ENCODE data around the gene ANKS3.

The ANKS3 gene

DNA sequence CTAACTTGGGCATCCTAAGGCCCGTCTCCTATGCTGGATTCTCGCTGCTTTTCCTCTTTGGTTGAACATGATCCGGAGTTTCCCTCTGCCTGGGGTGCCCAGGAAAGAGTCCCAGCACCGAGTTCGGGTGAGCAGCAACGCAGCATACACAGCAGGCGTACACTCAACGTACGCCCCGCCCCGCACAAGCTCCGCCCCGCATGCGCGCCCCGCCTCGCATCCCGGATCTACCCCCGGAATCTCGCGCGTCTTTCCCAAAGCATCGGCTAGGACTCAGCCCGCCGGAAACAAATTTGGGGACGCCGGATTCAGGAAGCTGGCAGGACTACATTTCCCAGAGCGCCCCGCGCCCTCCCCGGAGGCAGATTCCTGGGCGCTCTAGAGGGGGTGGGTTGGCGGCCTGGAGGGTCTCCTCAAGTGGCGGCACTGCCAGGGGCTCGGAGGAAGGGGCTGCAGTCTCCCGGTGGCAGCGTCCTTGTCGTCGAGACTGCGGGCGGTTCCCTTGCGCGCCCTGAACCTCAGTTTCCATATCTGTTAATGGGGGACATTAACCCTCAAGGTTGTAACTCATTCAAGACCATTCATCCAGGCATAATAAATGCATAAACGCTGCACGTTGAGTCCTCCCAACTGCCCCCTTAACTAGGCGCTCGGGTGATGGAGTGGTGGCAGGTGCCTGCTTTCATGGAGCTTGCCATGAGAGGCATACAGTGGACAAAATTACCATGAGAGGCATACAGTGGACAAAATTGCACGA, 34.7 kb upstream of the ANKS3 start:
- Histone ChIP-seq H3K4me3 (ENCODE audit: low read length in 2 of 2) (peak overlapping the region; percentile 73 to 83), H3K4me1 (ENCODE audit: control insufficient read depth, insufficient read depth, low read length) (peaks cover 32% of the 10 kb centered on the region), H3K36me3 (ENCODE audit: control insufficient read depth in 2 of 2, insufficient read depth in 2 of 2, low read length in 2 of 2) (peaks cover 2 to 3% of the 10 kb centered on the region in 2 donors), H3K9ac (ENCODE audit: low read length in 2 of 2) (peak overlapping the region; percentile 67 to 87), H3K27ac (ENCODE audit: low read length) (peak overlapping the region; percentile 78), H3K27me3 (ENCODE audit: control insufficient read depth in 1 of 2, insufficient read depth in 2 of 2, low read length in 2 of 2) (no peaks in the 10 kb centered on the region), H3K9me3 (ENCODE audit: control insufficient read depth in 2 of 2, low read length in 2 of 2) (no peaks in the 10 kb centered on the region)

DNA sequence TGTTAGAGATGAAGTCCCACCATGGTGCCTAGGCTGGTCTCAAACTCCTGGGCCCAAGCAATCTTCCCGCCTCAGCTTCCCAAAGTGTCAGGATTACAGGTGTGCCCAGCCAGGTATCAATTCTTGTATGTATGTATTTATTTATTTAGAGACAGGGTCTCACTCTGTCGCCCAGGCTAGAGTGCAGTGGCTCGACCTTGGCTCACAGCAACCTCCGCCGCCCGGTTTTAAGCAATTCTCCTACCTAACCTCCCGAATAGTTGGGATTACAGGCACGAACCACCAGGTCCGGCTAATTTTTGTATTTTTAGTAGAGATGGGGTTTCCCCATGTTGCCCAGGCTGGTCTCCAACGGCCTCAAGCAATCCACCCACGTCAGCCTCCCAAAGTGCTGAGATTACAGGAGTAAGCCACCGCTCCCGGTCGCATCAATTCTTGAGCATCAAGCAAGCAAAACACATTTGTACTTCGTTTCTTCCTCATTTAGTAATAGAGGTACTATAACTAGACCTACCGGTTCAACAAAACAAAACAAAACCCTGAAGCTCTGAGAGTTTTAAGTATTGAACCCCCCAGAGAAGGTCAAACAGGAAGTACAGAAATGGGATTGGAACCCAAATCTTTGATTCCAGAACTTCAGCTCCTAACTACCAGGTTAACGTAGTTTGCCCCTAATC, 33.9 kb upstream of the ANKS3 start:
- Histone ChIP-seq H3K27ac (ENCODE audit: low read length) (peak overlapping the region; percentile 78), H3K36me3 (ENCODE audit: control insufficient read depth in 2 of 2, insufficient read depth in 2 of 2, low read length in 2 of 2) (peaks cover 6 to 8% of the 10 kb centered on the region in 2 donors), H3K9ac (ENCODE audit: low read length in 2 of 2) (peak overlapping the region; percentile 67 to 87), H3K27me3 (ENCODE audit: control insufficient read depth in 1 of 2, insufficient read depth in 2 of 2, low read length in 2 of 2) (no peaks in the 10 kb centered on the region), H3K9me3 (ENCODE audit: control insufficient read depth in 2 of 2, low read length in 2 of 2) (no peaks in the 10 kb centered on the region), H3K4me1 (ENCODE audit: control insufficient read depth, insufficient read depth, low read length) (peaks cover 32% of the 10 kb centered on the region), H3K4me3 (ENCODE audit: low read length in 2 of 2) (peak overlapping the region; percentile 73 to 83)

DNA sequence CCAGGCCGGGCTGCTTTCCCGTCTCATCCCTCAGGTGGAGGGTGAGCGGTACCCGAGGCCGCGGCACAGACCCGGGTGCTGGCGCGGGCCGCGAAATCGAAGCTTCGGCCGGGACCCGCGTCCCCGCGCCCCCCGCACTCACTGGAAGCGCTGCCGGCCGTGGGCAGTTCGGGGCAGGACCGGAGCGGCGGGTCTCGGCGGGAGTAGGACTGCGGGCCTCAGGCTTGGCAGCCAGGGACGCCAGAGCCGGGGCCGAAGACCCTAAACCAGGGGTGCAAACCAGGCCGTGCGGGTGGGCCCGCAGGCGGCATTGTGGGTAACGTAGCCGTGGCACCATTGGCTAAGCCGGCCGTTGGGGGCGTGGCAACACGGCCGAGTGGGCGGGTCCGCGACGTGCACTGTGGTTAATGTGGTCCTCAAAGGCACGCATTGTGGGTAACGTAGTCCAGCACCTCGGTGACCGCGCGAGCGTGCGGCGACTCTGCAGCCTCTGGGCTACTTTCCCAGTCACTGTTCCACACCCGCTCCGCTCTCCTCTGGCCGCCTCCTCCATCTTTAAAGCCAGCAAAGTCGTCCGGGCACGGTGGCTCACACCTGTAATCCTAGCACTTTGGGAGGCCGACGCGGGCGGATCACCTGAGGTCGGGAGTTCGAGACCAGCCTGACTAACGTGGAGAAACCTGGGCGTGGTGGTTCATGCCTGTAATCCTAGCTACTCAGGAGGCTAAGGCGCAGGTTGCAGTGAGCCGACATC, 33.0 kb upstream of the ANKS3 start, which contains the start of gene ZNF500:
Gene ZNF500, minus strand, starts transcription at position 288 of the 754 bp plus-strand sequence. CDS start 1,184 bp downstream, outside the sequence.
- H3K27me3 ChIP-seq (ENCODE audit: control insufficient read depth in 1 of 2, insufficient read depth in 2 of 2, low read length in 2 of 2) = no peaks in the 10 kb centered on the region
- no peaks in the 10 kb centered on the region for H3K9me3 ChIP-seq (ENCODE audit: control insufficient read depth in 2 of 2, low read length in 2 of 2)
- H3K9ac ChIP-seq (ENCODE audit: low read length in 2 of 2) = peak within 1 kb of the TSS; percentile 81 to 92
- H3K4me3 ChIP-seq (ENCODE audit: low read length in 2 of 2) = peak within 1 kb of the TSS; percentile 74 to 87
- peaks cover 6 to 15% of the 10 kb centered on the region in 2 donors for H3K36me3 ChIP-seq (ENCODE audit: control insufficient read depth in 2 of 2, insufficient read depth in 2 of 2, low read length in 2 of 2)
- peaks cover 32% of the 10 kb centered on the region for H3K4me1 ChIP-seq (ENCODE audit: control insufficient read depth, insufficient read depth, low read length)
- peak within 1 kb of the TSS; percentile 78 for H3K27ac ChIP-seq (ENCODE audit: low read length)

DNA sequence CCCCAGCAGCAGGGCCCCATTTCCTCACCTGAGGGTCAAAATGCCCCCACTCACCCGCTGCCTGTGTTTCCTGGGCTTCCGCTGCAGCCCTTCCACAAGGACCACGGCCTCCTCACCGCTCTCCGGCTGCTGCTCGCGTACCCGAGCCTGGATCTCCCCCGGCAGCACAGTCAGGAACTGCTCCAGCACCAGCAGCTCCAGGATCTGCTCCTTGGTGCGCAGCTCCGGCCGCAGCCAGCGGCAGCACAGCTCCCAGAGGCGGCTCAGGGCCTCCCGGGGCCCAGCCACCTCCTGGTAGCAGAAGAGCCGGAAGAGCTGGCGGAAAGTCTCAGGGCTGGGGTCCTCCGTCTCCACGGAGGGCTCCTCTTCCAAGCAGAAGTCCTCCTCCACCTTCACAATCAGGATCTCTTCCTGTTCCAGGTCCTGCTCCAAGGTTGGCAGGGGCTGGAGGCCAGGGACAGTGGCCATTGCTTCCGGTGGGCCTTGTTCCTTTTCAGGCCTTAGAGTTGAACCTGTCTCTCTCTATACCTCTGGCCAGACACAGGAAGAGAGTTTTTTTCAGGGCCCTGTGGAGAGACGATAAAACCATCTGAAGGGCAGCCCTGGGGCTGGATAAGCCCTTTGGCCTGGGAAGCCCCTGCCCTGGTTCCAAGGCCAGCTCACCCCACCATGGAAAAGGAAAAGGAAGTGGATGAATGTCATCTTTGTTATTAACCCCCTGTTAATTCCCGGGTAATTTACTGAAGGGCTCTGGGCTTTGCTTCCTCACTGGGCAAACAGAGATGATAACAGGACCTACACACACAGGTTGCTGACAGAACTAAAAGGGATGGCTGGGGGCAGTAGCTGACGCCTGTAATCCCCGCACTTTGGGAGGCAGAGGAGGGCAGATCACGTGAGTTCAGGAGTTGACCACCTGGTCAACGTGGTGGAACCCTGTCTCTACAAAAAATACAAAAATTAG, 31.7 kb upstream of the ANKS3 start:
- Histone ChIP-seq H3K36me3 (ENCODE audit: control insufficient read depth in 2 of 2, insufficient read depth in 2 of 2, low read length in 2 of 2) (peaks cover 7 to 20% of the 10 kb centered on the region in 2 donors), H3K27ac (ENCODE audit: low read length) (no peak overlapping the region), H3K4me1 (ENCODE audit: control insufficient read depth, insufficient read depth, low read length) (peaks cover 32% of the 10 kb centered on the region), H3K9me3 (ENCODE audit: control insufficient read depth in 2 of 2, low read length in 2 of 2) (no peaks in the 10 kb centered on the region), H3K27me3 (ENCODE audit: control insufficient read depth in 1 of 2, insufficient read depth in 2 of 2, low read length in 2 of 2) (no peaks in the 10 kb centered on the region), H3K9ac (ENCODE audit: low read length in 2 of 2) (peak overlapping the region; percentile 81 to 92), H3K4me3 (ENCODE audit: low read length in 2 of 2) (peak overlapping the region; percentile 74 to 87)

DNA sequence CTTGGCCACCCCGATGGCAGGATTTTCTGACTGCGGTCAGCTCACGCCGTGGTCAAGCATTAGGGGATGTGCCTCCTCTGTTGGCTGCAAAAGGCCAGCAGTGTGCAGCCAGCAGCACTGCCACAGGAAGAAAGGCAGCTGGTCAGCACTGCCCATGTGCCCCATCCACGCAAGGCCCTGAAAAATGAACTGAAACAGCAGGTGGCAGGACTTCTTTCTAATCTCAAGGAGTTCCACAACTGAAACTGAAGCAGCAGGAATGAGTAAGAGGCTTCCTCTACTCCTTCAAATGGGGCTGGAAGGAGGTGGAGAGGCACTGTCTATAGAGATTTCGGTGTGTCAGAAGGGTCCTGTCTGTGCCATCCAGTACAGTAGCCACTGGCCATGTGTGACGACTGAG, 29.7 kb upstream of the ANKS3 start:
- no peak overlapping the region for H3K9ac ChIP-seq (ENCODE audit: low read length in 2 of 2)
- H3K4me3 ChIP-seq (ENCODE audit: low read length in 2 of 2) = no peak overlapping the region
- H3K4me1 ChIP-seq (ENCODE audit: control insufficient read depth, insufficient read depth, low read length) = peaks cover 26% of the 10 kb centered on the region
- H3K27ac ChIP-seq (ENCODE audit: low read length) = no peak overlapping the region
- no peaks in the 10 kb centered on the region for H3K27me3 ChIP-seq (ENCODE audit: control insufficient read depth in 1 of 2, insufficient read depth in 2 of 2, low read length in 2 of 2)
- no peaks in the 10 kb centered on the region for H3K9me3 ChIP-seq (ENCODE audit: control insufficient read depth in 2 of 2, low read length in 2 of 2)
- peaks cover 24 to 36% of the 10 kb centered on the region in 2 donors for H3K36me3 ChIP-seq (ENCODE audit: control insufficient read depth in 2 of 2, insufficient read depth in 2 of 2, low read length in 2 of 2)

DNA sequence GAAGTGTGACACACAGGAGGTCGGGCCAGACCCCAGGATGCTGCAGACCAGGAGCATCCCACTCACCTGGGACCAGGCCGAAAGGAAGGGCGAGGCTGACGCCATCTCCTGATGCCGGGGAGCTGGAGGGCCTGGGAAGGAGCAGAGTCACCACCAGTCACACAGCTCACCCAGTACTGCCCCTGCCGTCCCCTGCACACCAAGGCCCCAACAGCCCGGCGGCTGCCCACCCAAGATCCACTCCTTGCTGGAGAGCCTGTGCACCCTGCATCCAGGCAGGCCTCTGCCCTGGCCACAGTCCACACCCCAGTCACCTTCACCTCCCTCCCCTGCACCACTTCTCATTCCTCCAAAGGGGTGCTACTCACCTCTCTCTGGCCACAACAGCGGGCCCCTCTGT, 28.1 kb upstream of the ANKS3 start:
- Histone ChIP-seq H3K9ac (ENCODE audit: low read length in 2 of 2) (no peak overlapping the region), H3K36me3 (ENCODE audit: control insufficient read depth in 2 of 2, insufficient read depth in 2 of 2, low read length in 2 of 2) (peaks cover 30 to 44% of the 10 kb centered on the region in 2 donors)

DNA sequence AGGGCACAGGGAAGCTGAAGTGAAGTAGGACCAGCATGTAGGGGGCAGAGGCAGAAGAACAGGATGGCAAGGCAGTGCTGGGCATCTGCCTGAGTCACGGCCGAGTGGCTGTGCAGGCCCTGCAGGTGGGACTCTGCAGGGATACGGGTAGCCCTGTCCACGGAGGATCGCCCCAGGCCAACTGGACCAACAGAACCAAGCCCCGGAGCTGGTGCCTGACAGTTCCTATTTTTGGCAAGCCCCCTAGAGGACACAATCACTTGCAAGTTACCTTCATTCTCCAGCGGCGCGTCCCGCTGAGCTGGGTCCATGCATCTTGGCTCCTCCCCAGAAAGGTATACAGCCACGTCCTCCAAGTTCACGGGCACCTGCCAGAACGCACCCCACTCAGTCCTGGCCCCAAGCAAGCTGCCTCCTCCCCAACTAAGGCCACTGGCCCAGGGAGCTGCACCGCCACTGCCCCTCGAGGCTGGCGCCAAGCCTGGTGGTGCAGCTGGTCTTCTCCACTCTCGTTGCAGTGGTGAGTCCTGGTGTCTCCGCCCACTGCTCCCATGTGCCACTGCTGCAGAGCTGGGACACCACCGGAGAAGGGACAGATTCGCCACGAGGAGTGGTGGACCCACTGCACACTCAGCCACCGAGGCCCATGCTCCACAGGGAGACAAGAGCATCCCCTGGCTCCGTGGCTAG, 26.3 kb upstream of the ANKS3 start:
- Histone ChIP-seq H3K27ac (ENCODE audit: low read length) (no peak overlapping the region), H3K36me3 (ENCODE audit: control insufficient read depth in 2 of 2, insufficient read depth in 2 of 2, low read length in 2 of 2) (peaks cover 30 to 50% of the 10 kb centered on the region in 2 donors), H3K4me1 (ENCODE audit: control insufficient read depth, insufficient read depth, low read length) (peaks cover 7% of the 10 kb centered on the region), H3K9ac (ENCODE audit: low read length in 2 of 2) (no peak overlapping the region), H3K4me3 (ENCODE audit: low read length in 2 of 2) (no peak overlapping the region), H3K9me3 (ENCODE audit: control insufficient read depth in 2 of 2, low read length in 2 of 2) (no peaks in the 10 kb centered on the region), H3K27me3 (ENCODE audit: control insufficient read depth in 1 of 2, insufficient read depth in 2 of 2, low read length in 2 of 2) (no peaks in the 10 kb centered on the region)

More for the DNA sequence above, 28.1 kb upstream of the ANKS3 start:
- Histone ChIP-seq H3K4me3 (ENCODE audit: low read length in 2 of 2) (no peak overlapping the region), H3K4me1 (ENCODE audit: control insufficient read depth, insufficient read depth, low read length) (peaks cover 17% of the 10 kb centered on the region), H3K9me3 (ENCODE audit: control insufficient read depth in 2 of 2, low read length in 2 of 2) (no peaks in the 10 kb centered on the region), H3K27ac (ENCODE audit: low read length) (no peak overlapping the region), H3K27me3 (ENCODE audit: control insufficient read depth in 1 of 2, insufficient read depth in 2 of 2, low read length in 2 of 2) (no peaks in the 10 kb centered on the region)

DNA sequence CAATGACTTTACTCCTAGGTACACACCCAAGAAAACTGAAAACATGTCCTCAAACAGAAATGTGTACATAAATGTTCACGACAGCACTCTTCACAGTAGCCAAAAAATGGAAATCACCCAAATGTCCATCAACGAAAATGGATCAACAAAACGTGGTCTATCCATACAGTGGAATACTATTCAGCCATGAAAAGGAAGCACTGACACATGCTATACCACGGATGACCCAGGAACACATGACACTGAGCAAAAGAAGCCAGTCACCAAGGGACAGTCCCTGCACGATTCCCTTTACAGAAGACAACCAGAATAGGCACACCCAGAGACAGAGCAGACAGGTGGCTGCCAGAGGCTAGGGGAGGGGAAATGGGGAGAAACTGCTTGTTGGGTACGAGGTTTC, 21.6 kb upstream of the ANKS3 start:
- H3K27ac ChIP-seq (ENCODE audit: low read length) = no peak overlapping the region
- no peaks in the 10 kb centered on the region for H3K4me1 ChIP-seq (ENCODE audit: control insufficient read depth, insufficient read depth, low read length)
- H3K36me3 ChIP-seq (ENCODE audit: control insufficient read depth in 2 of 2, insufficient read depth in 2 of 2, low read length in 2 of 2) = peaks cover 50 to 62% of the 10 kb centered on the region in 2 donors
- H3K27me3 ChIP-seq (ENCODE audit: control insufficient read depth in 1 of 2, insufficient read depth in 2 of 2, low read length in 2 of 2) = no peaks in the 10 kb centered on the region
- peaks cover 0 to 3% of the 10 kb centered on the region in 2 donors for H3K9me3 ChIP-seq (ENCODE audit: control insufficient read depth in 2 of 2, low read length in 2 of 2)
- no peak overlapping the region for H3K4me3 ChIP-seq (ENCODE audit: low read length in 2 of 2)
- H3K9ac ChIP-seq (ENCODE audit: low read length in 2 of 2) = no peak overlapping the region

DNA sequence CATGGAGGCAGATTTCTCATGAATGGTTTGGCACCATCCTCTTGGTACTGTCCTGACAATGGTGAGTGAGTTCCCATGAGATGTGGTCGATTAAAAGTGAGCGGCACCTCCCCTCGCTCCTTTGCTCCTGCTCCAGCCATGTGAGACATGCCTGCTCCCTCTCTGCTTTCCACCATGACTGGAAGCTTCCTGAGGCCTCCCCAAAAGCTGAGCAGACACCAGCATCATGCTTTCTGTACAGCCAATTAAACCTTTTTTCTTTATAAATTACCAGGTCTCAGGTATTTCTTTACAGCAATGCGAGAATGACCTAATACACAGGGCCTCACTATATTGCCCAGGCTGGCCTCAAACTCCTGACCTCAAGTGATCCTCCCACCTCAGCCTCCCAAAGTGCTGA, 20.8 kb upstream of the ANKS3 start:
- H3K9me3 ChIP-seq (ENCODE audit: control insufficient read depth in 2 of 2, low read length in 2 of 2) = peaks cover 0 to 3% of the 10 kb centered on the region in 2 donors
- H3K27ac ChIP-seq (ENCODE audit: low read length) = no peak overlapping the region
- H3K27me3 ChIP-seq (ENCODE audit: control insufficient read depth in 1 of 2, insufficient read depth in 2 of 2, low read length in 2 of 2) = no peaks in the 10 kb centered on the region
- peaks cover 42 to 53% of the 10 kb centered on the region in 2 donors for H3K36me3 ChIP-seq (ENCODE audit: control insufficient read depth in 2 of 2, insufficient read depth in 2 of 2, low read length in 2 of 2)
- H3K4me1 ChIP-seq (ENCODE audit: control insufficient read depth, insufficient read depth, low read length) = no peaks in the 10 kb centered on the region
- H3K4me3 ChIP-seq (ENCODE audit: low read length in 2 of 2) = no peak overlapping the region
- no peak overlapping the region for H3K9ac ChIP-seq (ENCODE audit: low read length in 2 of 2)

Data from stomach smooth muscle (tissue), 2 donors.